LNCaP clone FGC (cell line): ENCODE data around the gene TRA2B.

Experiments
- DNase-seq: peaks from one replicate; pipeline ENCODE4 v3.0.0-alpha.2; 2011; ENCODE audit warnings: low read depth
- H3K4me3 ChIP-seq: 2 replicates; pipeline ENCODE4 v1.5.1; 2011; ENCODE audit warnings: mild to moderate bottlenecking, low read depth, low read length, control low read depth
- CTCF ChIP-seq: IDR thresholded peaks from 2 replicates; pipeline ENCODE4 v1.5.1; 2012; ENCODE audit warnings: mild to moderate bottlenecking; ENCODE audit not compliant: control insufficient read depth, insufficient read depth; ENCODE audit errors: extremely low read depth

TRA2B gene

GRCh38 chr3:185874119-185874518 lies 63.7 kb downstream of the TRA2B start:
- TF ChIP-seq CTCF, result no peak
- no peak overlapping the region for H3K4me3 ChIP-seq
- no peak for DNase-seq

GRCh38 chr3:185867650-185868049 lies 70.2 kb downstream of the TRA2B start:
- H3K4me3 ChIP-seq, result no peak overlapping the region
- TF ChIP-seq CTCF, result no peak

GRCh38 chr3:185866995-185867394 lies 70.8 kb downstream of the TRA2B start:
- no peak for TF ChIP-seq CTCF
- no peak overlapping the region for H3K4me3 ChIP-seq
- DNase-seq, result no peak

More at GRCh38 chr3:185867650-185868049, 70.2 kb downstream of the TRA2B start:
- DNase-seq, result no peak

GRCh38 chr3:185866555-185866954 lies 71.3 kb downstream of the TRA2B start:
- H3K4me3 ChIP-seq, result no peak overlapping the region
- TF ChIP-seq CTCF, result no peak
- no peak for DNase-seq
